ENCODE measurements around the gene NHS.
"Not testable (repeated sequence)": the region's sequence is repeated elsewhere in the genome, so short reads cannot be mapped to it uniquely, and the experiment has no call there.

Gene NHS

GRCh38 chrX:17501746-17502145, 126.7 kb downstream of the NHS start:
- DNase-seq = no peak

- not testable (repeated sequence) for DNase-seq
Observed at GRCh38 chrX:17506352-17506751, 131.4 kb downstream of the NHS start.

- DNase-seq = no peak
Observed at GRCh38 chrX:17511556-17511955, 136.6 kb downstream of the NHS start.

- DNase-seq = no peak
Observed at GRCh38 chrX:17519358-17519757, 144.4 kb downstream of the NHS start.

GRCh38 chrX:17520016-17520615, 145.1 kb downstream of the NHS start:
- no peak for DNase-seq

- no peak for DNase-seq
Observed at GRCh38 chrX:17521871-17522693, 147.1 kb downstream of the NHS start.

GRCh38 chrX:17525266-17525665, 150.3 kb downstream of the NHS start:
- no peak for DNase-seq

GRCh38 chrX:17525762-17526555, 151.0 kb downstream of the NHS start:
- no peak for DNase-seq

- DNase-seq = no peak
Observed at GRCh38 chrX:17527135-17527701, 152.2 kb downstream of the NHS start.

- DNase-seq = no peak
Observed at GRCh38 chrX:17527922-17528321, 152.9 kb downstream of the NHS start.

GRCh38 chrX:17529151-17529745, 154.2 kb downstream of the NHS start:
- DNase-seq = no peak

- peak; percentile 21 for DNase-seq
Observed at GRCh38 chrX:17531500-17531899, 156.5 kb downstream of the NHS start.

- peak; percentile 65 for DNase-seq
Observed at GRCh38 chrX:17535229-17535628, 160.2 kb downstream of the NHS start.

- no peak for DNase-seq
Observed at GRCh38 chrX:17537723-17538243, 162.8 kb downstream of the NHS start.

GRCh38 chrX:17542123-17542522, 167.1 kb downstream of the NHS start:
- no peak for DNase-seq

GRCh38 chrX:17544821-17545220, 169.8 kb downstream of the NHS start:
- DNase-seq = no peak

- DNase-seq = no peak
Observed at GRCh38 chrX:17546356-17546755, 171.4 kb downstream of the NHS start.

- peak; percentile 41 for DNase-seq
Observed at GRCh38 chrX:17547658-17548057, 172.7 kb downstream of the NHS start.

- DNase-seq = peak; percentile 55
Observed at GRCh38 chrX:17549107-17549651, 174.2 kb downstream of the NHS start.

- peak; percentile 46 for DNase-seq
Observed at GRCh38 chrX:17550011-17550410, 175.0 kb downstream of the NHS start.

- DNase-seq = no peak
Observed at GRCh38 chrX:17552044-17552650, 177.1 kb downstream of the NHS start.

- DNase-seq = peak; percentile 21
Observed at GRCh38 chrX:17553469-17553868, 178.5 kb downstream of the NHS start.

Data from activated CD8-positive, alpha-beta memory T cell treated with anti-CD3 and anti-CD28 coated beads for 24 hours (primary cell).